Measurements from ENCODE around the gene DDX42.

DDX42 gene

GRCh38 chr17:63827002-63827800 lies 53.2 kb downstream of the DDX42 start, which contains the start of the genes FTSJ3 and PSMC5:
Gene FTSJ3, minus strand, starts transcription at chr17:63827663. Its CDS starts 761 bp downstream, at chr17:63826902.
Gene PSMC5, plus strand, starts transcription at chr17:63827431. Its CDS starts 60 bp downstream, at chr17:63827491.
- no peaks in the 10 kb centered on the region for H3K9me3 ChIP-seq (ENCODE audit: control insufficient read depth, insufficient read depth, low read length)
- H3K4me3 ChIP-seq (ENCODE audit: low read length): peak within 1 kb of the TSS; percentile 85
- H3K79me2 ChIP-seq (ENCODE audit: control insufficient read depth, low read length): peaks cover 60% of the 10 kb centered on the region
- no peaks in the 10 kb centered on the region for H3K9me2 ChIP-seq (replicated peaks; ENCODE audit: control insufficient read depth, low read length)
- H3K27me3 ChIP-seq (ENCODE audit: control insufficient read depth, low read length): no peaks in the 10 kb centered on the region
- peak within 1 kb of the TSS; percentile 97 for H3K4me2 ChIP-seq (ENCODE audit: low read length)
- H3K27ac ChIP-seq (ENCODE audit: low read depth, low read length): peak within 1 kb of the TSS; percentile 72
- peaks cover 7% of the 10 kb centered on the region; the same call in 1 of the 2 replicates for H4K20me1 ChIP-seq (ENCODE audit: control insufficient read depth, insufficient read depth, low read depth, low read length)
- peaks cover 7% of the 10 kb centered on the region; the same call in 1 of the 2 replicates for H3F3A ChIP-seq (ENCODE audit: control insufficient read depth, insufficient read depth)
- peaks cover 85% of the 10 kb centered on the region for H3K36me3 ChIP-seq (ENCODE audit: control insufficient read depth, low read length)
- no peak for TF ChIP-seq EZH2phosphoT487 (IDR thresholded peaks at IDR 0.05; ENCODE audit: borderline replicate concordance, low read length)
- TF ChIP-seq CTCF (IDR thresholded peaks at IDR 0.05; ENCODE audit: low read depth, low read length, poor library complexity, severe bottlenecking): peak; percentile 77
- peaks cover 31% of the 10 kb centered on the region for H3K4me1 ChIP-seq (ENCODE audit: control insufficient read depth, low read length)

GRCh38 chr17:63827801-63828221 lies 53.8 kb downstream of the DDX42 start:
- no peak for TF ChIP-seq CTCF (IDR thresholded peaks at IDR 0.05; ENCODE audit: low read depth, low read length, poor library complexity, severe bottlenecking)
- TF ChIP-seq EZH2phosphoT487 (IDR thresholded peaks at IDR 0.05; ENCODE audit: borderline replicate concordance, low read length): no peak
- Histone ChIP-seq H3K9me2 (replicated peaks; ENCODE audit: control insufficient read depth, low read length) (no peaks in the 10 kb centered on the region), H3K4me1 (ENCODE audit: control insufficient read depth, low read length) (peaks cover 31% of the 10 kb centered on the region), H3K9me3 (ENCODE audit: control insufficient read depth, insufficient read depth, low read length) (no peaks in the 10 kb centered on the region), H3K79me2 (ENCODE audit: control insufficient read depth, low read length) (peaks cover 60% of the 10 kb centered on the region), H4K20me1 (ENCODE audit: control insufficient read depth, insufficient read depth, low read depth, low read length) (peaks cover 7% of the 10 kb centered on the region; the same call in 1 of the 2 replicates), H3K27me3 (ENCODE audit: control insufficient read depth, low read length) (no peaks in the 10 kb centered on the region), H3K4me2 (ENCODE audit: low read length) (peak overlapping the region; percentile 97), H3K36me3 (ENCODE audit: control insufficient read depth, low read length) (peaks cover 85% of the 10 kb centered on the region), H3K4me3 (ENCODE audit: low read length) (peak overlapping the region; percentile 85), H3F3A (ENCODE audit: control insufficient read depth, insufficient read depth) (peaks cover 5% of the 10 kb centered on the region; the same call in 1 of the 2 replicates), H3K27ac (ENCODE audit: low read depth, low read length) (peak overlapping the region; percentile 72)

- no peak for TF ChIP-seq EZH2phosphoT487 (IDR thresholded peaks at IDR 0.05; ENCODE audit: borderline replicate concordance, low read length)
- TF ChIP-seq CTCF (IDR thresholded peaks at IDR 0.05; ENCODE audit: low read depth, low read length, poor library complexity, severe bottlenecking): no peak
- no peaks in the 10 kb centered on the region for H3K9me3 ChIP-seq (ENCODE audit: control insufficient read depth, insufficient read depth, low read length)
- peaks cover 60% of the 10 kb centered on the region for H3K79me2 ChIP-seq (ENCODE audit: control insufficient read depth, low read length)
- H3K4me1 ChIP-seq (ENCODE audit: control insufficient read depth, low read length): peaks cover 31% of the 10 kb centered on the region
- peak overlapping the region; percentile 85 for H3K4me3 ChIP-seq (ENCODE audit: low read length)
- no peaks in the 10 kb centered on the region for H3K27me3 ChIP-seq (ENCODE audit: control insufficient read depth, low read length)
- no peaks in the 10 kb centered on the region for H3K9me2 ChIP-seq (replicated peaks; ENCODE audit: control insufficient read depth, low read length)
- peak overlapping the region; percentile 97 for H3K4me2 ChIP-seq (ENCODE audit: low read length)
- H3K27ac ChIP-seq (ENCODE audit: low read depth, low read length): no peak overlapping the region
- H3K36me3 ChIP-seq (ENCODE audit: control insufficient read depth, low read length): peaks cover 88% of the 10 kb centered on the region
- 0 out of 2 replicates have a peak, but pooled peaks cover 3% of the 10 kb centered on the region for H3F3A ChIP-seq (ENCODE audit: control insufficient read depth, insufficient read depth)
- peaks cover 7% of the 10 kb centered on the region; the same call in 1 of the 2 replicates for H4K20me1 ChIP-seq (ENCODE audit: control insufficient read depth, insufficient read depth, low read depth, low read length)
Observed at GRCh38 chr17:63828936-63829335, 55.0 kb downstream of the DDX42 start.

All from DOHH2 (cell line).